GM21381 (cell line): Measurements from ENCODE around the gene MUSTN1.

Experiments used
- ATAC-seq: cut with Tn5 transposase; IDR thresholded peaks from one replicate; pipeline ENCODE4 v1.9.1; 2021; ENCODE audit warnings: mild to moderate bottlenecking, moderate library complexity; ENCODE audit not compliant: unreplicated experiment

Gene MUSTN1

GRCh38 chr3:52787672-52788625 lies 46.9 kb downstream of the MUSTN1 start:
- no peak for ATAC-seq

- no peak for ATAC-seq
Observed at GRCh38 chr3:52787246-52787645, 47.6 kb downstream of the MUSTN1 start.

- ATAC-seq: no peak
Observed at GRCh38 chr3:52786330-52787215, 48.2 kb downstream of the MUSTN1 start.

- ATAC-seq: no peak
Observed at GRCh38 chr3:52784931-52785590, 49.8 kb downstream of the MUSTN1 start.

GRCh38 chr3:52784021-52784621 lies 50.7 kb downstream of the MUSTN1 start:
- no peak for ATAC-seq

- no peak for ATAC-seq
Observed at GRCh38 chr3:52783211-52783555, 51.6 kb downstream of the MUSTN1 start.
